SU-DHL-6 (cell line): Measurements from ENCODE around the gene SIX5.

ENCODE experiments used
- H2AFZ ChIP-seq: fragments of 200-600 bp; sonication (generic); 2 replicates; pipeline ENCODE4 v1.6.1; 2014; ENCODE audit warnings: low read depth, mild to moderate bottlenecking, moderate library complexity, mixed read lengths, antibody characterized with exemption, low read length; ENCODE audit not compliant: severe bottlenecking
- H3F3A ChIP-seq: fragments of 200-600 bp; shearing (Covaris generic); 2 replicates; pipeline ENCODE4 v1.6.0; 2016; ENCODE audit warnings: antibody characterized with exemption, mild to moderate bottlenecking; ENCODE audit not compliant: insufficient read depth
- H3K27ac ChIP-seq: fragments of 200-600 bp; sonication (generic); 2 replicates; pipeline ENCODE4 v1.5.1; 2016; ENCODE audit warnings: low read depth, mild to moderate bottlenecking, low read length, moderate library complexity, mixed read lengths
- H3K27me3 ChIP-seq: fragments of 200-600 bp; sonication (generic), shearing (Covaris generic); 2 replicates; pipeline ENCODE4 v1.6.0; 2014; ENCODE audit warnings: mild to moderate bottlenecking, low read length
- H3K36me3 ChIP-seq: fragments of 200-600 bp; sonication (generic); 2 replicates; pipeline ENCODE4 v1.6.1; 2014; ENCODE audit warnings: mild to moderate bottlenecking, low read length, mixed read lengths
- H3K4me2 ChIP-seq: fragments of 300-600, 200-600 bp; shearing (Covaris generic), sonication (generic); 2 replicates; pipeline ENCODE4 v1.6.0; 2014; ENCODE audit warnings: low read length, low read depth, mild to moderate bottlenecking; ENCODE audit not compliant: poor library complexity, severe bottlenecking
- H3K4me3 ChIP-seq: fragments of 200-600 bp; sonication (generic); 2 replicates; pipeline ENCODE4 v1.5.1; 2014; ENCODE audit warnings: antibody characterized with exemption, low read length, mild to moderate bottlenecking, mixed read lengths; ENCODE audit not compliant: insufficient read depth, poor library complexity, severe bottlenecking
- H3K79me2 ChIP-seq: fragments of 200-600 bp; sonication (generic); 2 replicates; pipeline ENCODE4 v1.6.1; 2014; ENCODE audit warnings: mild to moderate bottlenecking, low read length, moderate library complexity; ENCODE audit not compliant: insufficient read depth
- H3K9ac ChIP-seq: fragments of 200-600 bp; sonication (generic); 2 replicates; pipeline ENCODE4 v1.7.0; 2014; ENCODE audit warnings: mild to moderate bottlenecking, low read length
- H3K9me2 ChIP-seq: fragments of 200-600 bp; sonication (generic); replicated peaks from 2 replicates; pipeline ENCODE4 v1.6.1; 2014; ENCODE audit warnings: low read length; ENCODE audit not compliant: insufficient read depth
- H3K9me3 ChIP-seq: fragments of 200-600 bp; sonication (generic); 2 replicates; pipeline ENCODE4 v1.6.1; 2014; ENCODE audit warnings: low read length, mixed read lengths; ENCODE audit not compliant: insufficient read depth
- H4K20me1 ChIP-seq: fragments of 200-600 bp; sonication (generic); 2 replicates; pipeline ENCODE4 v1.6.1; 2014; ENCODE audit warnings: low read depth, mild to moderate bottlenecking, antibody characterized with exemption, low read length, moderate library complexity, mixed read lengths
- EZH2phosphoT487 ChIP-seq: fragments of 200-600 bp; sonication (generic), shearing (Covaris generic); conservative IDR thresholded peaks from 2 replicates; pipeline ENCODE4 v1.6.1; 2018; ENCODE audit warnings: mild to moderate bottlenecking, antibody characterized with exemption, low read length, moderate library complexity, mixed read lengths
- TF ChIP-seq, protein P1 (sequence below): fragments of 200-600 bp; sonication (generic); IDR thresholded peaks from one replicate; pipeline ENCODE4 v1.5.1; 2017; ENCODE audit warnings: antibody characterized with exemption, mild to moderate bottlenecking, low read length, moderate library complexity; ENCODE audit not compliant: insufficient read depth, poor library complexity, severe bottlenecking

SIX5 gene

DNA sequence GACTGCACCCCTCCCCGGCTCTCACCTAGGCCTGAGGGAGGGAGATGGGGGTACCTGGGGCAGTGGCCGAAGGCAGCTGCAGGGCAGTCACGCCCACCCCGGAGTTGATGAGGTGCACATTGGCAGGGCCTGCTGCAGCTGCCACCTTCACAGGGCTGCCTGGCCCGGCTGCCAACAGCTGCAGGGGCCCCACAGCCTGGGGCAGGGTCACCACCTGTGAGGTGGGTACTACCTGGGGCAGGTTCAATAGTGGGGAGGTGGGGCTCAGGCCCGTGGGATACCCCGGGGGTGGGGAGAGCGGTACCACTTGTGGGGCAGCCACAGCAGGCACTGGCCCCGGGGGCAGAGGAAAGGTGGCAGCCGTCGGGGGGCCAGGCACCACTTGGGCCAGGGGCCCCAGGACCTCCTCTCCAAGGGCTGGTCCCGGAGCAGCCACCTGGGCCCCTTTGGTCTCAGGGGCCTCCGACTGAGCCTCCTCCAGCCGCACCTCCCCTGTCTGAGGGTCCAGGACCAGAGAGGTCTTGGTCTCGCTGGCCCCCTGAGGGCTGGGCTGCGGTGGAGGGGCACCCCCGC, 2.7 kb downstream of the SIX5 start:
- no peaks in the 10 kb centered on the region for H3K27me3 ChIP-seq
- no peak overlapping the region for H3K4me2 ChIP-seq
- no peaks in the 10 kb centered on the region for H3K9me3 ChIP-seq
- H4K20me1 ChIP-seq: no peaks in the 10 kb centered on the region
- H2AFZ ChIP-seq: no peak overlapping the region
- H3F3A ChIP-seq: no peaks in the 10 kb centered on the region
- no peak for TF ChIP-seq EZH2phosphoT487
- TF ChIP-seq, protein P1, sequence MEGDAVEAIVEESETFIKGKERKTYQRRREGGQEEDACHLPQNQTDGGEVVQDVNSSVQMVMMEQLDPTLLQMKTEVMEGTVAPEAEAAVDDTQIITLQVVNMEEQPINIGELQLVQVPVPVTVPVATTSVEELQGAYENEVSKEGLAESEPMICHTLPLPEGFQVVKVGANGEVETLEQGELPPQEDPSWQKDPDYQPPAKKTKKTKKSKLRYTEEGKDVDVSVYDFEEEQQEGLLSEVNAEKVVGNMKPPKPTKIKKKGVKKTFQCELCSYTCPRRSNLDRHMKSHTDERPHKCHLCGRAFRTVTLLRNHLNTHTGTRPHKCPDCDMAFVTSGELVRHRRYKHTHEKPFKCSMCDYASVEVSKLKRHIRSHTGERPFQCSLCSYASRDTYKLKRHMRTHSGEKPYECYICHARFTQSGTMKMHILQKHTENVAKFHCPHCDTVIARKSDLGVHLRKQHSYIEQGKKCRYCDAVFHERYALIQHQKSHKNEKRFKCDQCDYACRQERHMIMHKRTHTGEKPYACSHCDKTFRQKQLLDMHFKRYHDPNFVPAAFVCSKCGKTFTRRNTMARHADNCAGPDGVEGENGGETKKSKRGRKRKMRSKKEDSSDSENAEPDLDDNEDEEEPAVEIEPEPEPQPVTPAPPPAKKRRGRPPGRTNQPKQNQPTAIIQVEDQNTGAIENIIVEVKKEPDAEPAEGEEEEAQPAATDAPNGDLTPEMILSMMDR: no peak
- H3K9ac ChIP-seq: no peak overlapping the region
- H3K27ac ChIP-seq: no peak overlapping the region
- no peaks in the 10 kb centered on the region for H3K79me2 ChIP-seq
- no peaks in the 10 kb centered on the region for H3K9me2 ChIP-seq
- no peak overlapping the region for H3K4me3 ChIP-seq
- no peaks in the 10 kb centered on the region for H3K36me3 ChIP-seq

DNA sequence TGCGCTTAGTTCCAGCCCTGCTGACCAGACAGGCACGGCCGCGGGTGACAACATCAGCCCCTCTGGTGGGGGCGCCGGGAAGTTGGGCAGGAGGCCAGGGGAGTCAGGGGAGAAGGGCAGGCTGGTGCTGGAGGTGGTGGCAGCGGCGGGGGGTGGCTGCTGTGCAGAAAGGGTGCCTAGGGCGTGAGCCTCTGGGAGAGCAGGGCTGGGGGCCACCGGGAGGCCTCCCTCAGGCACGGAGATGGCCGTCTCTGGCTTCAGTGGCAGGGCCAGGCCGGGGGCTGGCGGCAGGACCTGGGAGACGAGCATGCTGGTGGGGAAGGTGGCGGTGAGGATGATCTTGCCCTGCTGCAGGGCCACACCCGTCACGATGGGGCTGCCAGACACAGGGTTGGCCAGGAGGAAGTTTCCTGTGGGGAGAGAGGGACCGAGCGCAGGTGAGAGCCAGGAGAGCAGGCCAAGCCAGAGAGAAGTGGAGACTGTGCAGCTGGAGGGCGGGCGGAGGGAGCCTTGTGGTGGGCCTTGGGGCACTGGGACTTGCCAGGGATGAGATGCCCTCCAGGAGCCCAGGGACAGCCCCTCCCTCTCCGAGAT, 3.3 kb downstream of the SIX5 start:
- no peaks in the 10 kb centered on the region for H3K9me2 ChIP-seq
- no peaks in the 10 kb centered on the region for H3K9me3 ChIP-seq
- H3F3A ChIP-seq: no peaks in the 10 kb centered on the region
- H3K4me2 ChIP-seq: no peak overlapping the region
- H3K4me3 ChIP-seq: no peak overlapping the region
- H3K27ac ChIP-seq: no peak overlapping the region
- no peaks in the 10 kb centered on the region for H4K20me1 ChIP-seq
- TF ChIP-seq, protein P1: no peak
- TF ChIP-seq EZH2phosphoT487: no peak
- no peak overlapping the region for H2AFZ ChIP-seq
- no peaks in the 10 kb centered on the region for H3K36me3 ChIP-seq
- no peaks in the 10 kb centered on the region for H3K27me3 ChIP-seq
- H3K9ac ChIP-seq: no peak overlapping the region
- H3K79me2 ChIP-seq: no peaks in the 10 kb centered on the region

DNA sequence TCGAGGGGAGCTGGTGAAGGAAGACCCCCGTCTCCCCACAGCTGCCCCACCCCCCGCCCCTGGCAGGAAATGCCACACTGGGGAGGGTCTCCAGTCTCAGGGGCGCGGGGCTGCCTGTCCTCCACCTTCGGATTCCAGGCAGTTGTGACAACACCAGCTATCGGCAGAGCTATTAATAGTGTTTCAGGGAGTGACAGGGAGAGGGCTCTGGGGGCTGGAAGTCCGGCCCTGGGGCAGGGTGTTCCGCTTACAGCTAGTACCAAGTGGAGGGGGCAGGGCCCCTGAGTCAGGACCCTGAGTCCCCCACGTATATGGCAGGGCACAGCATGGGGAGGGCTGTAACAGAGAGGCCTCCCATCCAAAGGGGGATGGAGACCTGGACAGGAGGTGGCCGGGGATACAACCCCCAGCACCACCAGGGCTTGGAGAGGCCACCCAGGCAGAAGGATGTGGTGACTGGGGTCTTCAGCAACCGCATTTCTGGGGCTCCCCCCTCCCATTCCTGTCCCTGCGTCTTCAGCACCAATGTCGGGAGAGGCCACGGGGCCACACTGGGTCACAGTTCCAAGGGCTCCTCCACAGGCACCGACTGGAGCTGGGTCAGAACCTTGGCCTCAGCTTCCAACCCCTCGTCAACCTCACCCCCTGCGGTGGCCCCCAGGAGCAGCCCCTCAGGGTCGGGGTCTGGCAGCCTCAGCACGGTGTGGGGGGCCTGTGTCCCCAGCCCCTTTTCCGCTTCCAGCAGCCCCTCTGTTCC, 3.9 kb downstream of the SIX5 start:
- no peak overlapping the region for H3K4me3 ChIP-seq
- H3F3A ChIP-seq: no peaks in the 10 kb centered on the region
- TF ChIP-seq, protein P1: no peak
- no peak for TF ChIP-seq EZH2phosphoT487
- H3K27me3 ChIP-seq: no peaks in the 10 kb centered on the region
- H3K79me2 ChIP-seq: no peaks in the 10 kb centered on the region
- no peaks in the 10 kb centered on the region for H3K9me2 ChIP-seq
- no peak overlapping the region for H2AFZ ChIP-seq
- no peak overlapping the region for H3K4me2 ChIP-seq
- H3K9ac ChIP-seq: no peak overlapping the region
- no peaks in the 10 kb centered on the region for H4K20me1 ChIP-seq
- H3K27ac ChIP-seq: no peak overlapping the region
- no peaks in the 10 kb centered on the region for H3K36me3 ChIP-seq
- H3K9me3 ChIP-seq: no peaks in the 10 kb centered on the region
